IMR-90 (cell line): ENCODE data around the gene SDK1. TPM values are rescaled to one million over a fixed set of nuclear protein-coding genes. Genes with fewer than 3 reads are reported as not detected.

Experiments
- ATAC-seq: fragments of 200-7000 bp; cut with Tn5 transposase; 2 replicates; pipeline ENCODE4 v1.9.1; 2020; ENCODE audit warnings: low read depth, mild to moderate bottlenecking, moderate library complexity
- BruUV-seq: library from RNA; stranded (reverse); fragments of 400-500 nt; replicated peaks from 2 replicates; lab custom pipeline; 2021; lab: Mats Ljungman, UMichigan
- CTCF ChIA-PET: fragments of 300-600 bp; formaldehyde crosslinking; extraction: SDS; loops from one replicate; lab custom pipeline; 2021; ENCODE audit warnings: antibody characterized with exemption; lab: Yijun Ruan, JAX
- POLR2A ChIA-PET: fragments of 300-600 bp; sonication (Branson Sonifier 250); formaldehyde crosslinking; loops from one replicate; lab custom pipeline; 2022; ENCODE audit warnings: antibody characterized with exemption; ENCODE audit not compliant: unreplicated experiment; lab: Charles Lee
- DNase-seq: peaks from one replicate; pipeline ENCODE4 v3.0.0; 2013
- H2AFZ ChIP-seq: replicated peaks from 2 replicates; pipeline ENCODE3; 2013; ENCODE audit warnings: low read length, mild to moderate bottlenecking; ENCODE audit not compliant: poor library complexity
- H2AK5ac ChIP-seq: 2 replicates; pipeline ENCODE4 v1.6.1; 2013; ENCODE audit warnings: low read depth, low read length, inconsistent platforms
- H2AK9ac ChIP-seq: replicated peaks from 2 replicates; pipeline ENCODE3; 2013; ENCODE audit warnings: mild to moderate bottlenecking, low read depth, low read length, moderate library complexity; ENCODE audit not compliant: poor library complexity
- H2BK120ac ChIP-seq: 2 replicates; pipeline ENCODE4 v1.6.1; 2013; ENCODE audit warnings: low read depth, low read length, inconsistent platforms
- H2BK15ac ChIP-seq: 3 replicates; pipeline ENCODE4 v1.6.1; 2013; ENCODE audit warnings: low read depth, low read length, inconsistent platforms
- H2BK20ac ChIP-seq: 2 replicates; pipeline ENCODE4 v1.6.1; 2013; ENCODE audit warnings: low read depth, mild to moderate bottlenecking, inconsistent platforms, low read length, moderate library complexity
- H2BK5ac ChIP-seq: 2 replicates; pipeline ENCODE4 v1.6.1; 2013; ENCODE audit warnings: mild to moderate bottlenecking, low read depth, low read length, inconsistent platforms; ENCODE audit not compliant: poor library complexity, severe bottlenecking
- H3K14ac ChIP-seq: replicated peaks from 2 replicates; pipeline ENCODE4 v1.6.1; 2013; ENCODE audit warnings: low read depth, low read length, inconsistent platforms
- H3K18ac ChIP-seq: 2 replicates; pipeline ENCODE4 v1.6.1; 2013; ENCODE audit warnings: low read depth, low read length, control low read depth
- H3K23ac ChIP-seq: 2 replicates; pipeline ENCODE4 v1.6.1; 2013; ENCODE audit warnings: low read depth, low read length, inconsistent platforms
- H3K27ac ChIP-seq: 2 replicates; pipeline ENCODE4 v1.5.1; 2013; ENCODE audit warnings: mild to moderate bottlenecking, control low read depth, low read length; ENCODE audit not compliant: insufficient read depth
- H3K27me3 ChIP-seq: 2 replicates; pipeline ENCODE4 v1.6.1; 2013; ENCODE audit warnings: low read length; ENCODE audit not compliant: control insufficient read depth, insufficient read depth
- H3K36me3 ChIP-seq: 2 replicates; pipeline ENCODE4 v1.6.1; 2013; ENCODE audit warnings: low read length, mixed read lengths; ENCODE audit not compliant: control insufficient read depth, insufficient read depth
- H3K4ac ChIP-seq: 2 replicates; pipeline ENCODE4 v1.6.1; 2013; ENCODE audit warnings: low read depth, low read length, inconsistent platforms
- H3K4me1 ChIP-seq: 2 replicates; pipeline ENCODE4 v1.6.1; 2013; ENCODE audit warnings: low read length, mixed read lengths; ENCODE audit not compliant: control insufficient read depth, insufficient read depth
- H3K4me2 ChIP-seq: 2 replicates; pipeline ENCODE4 v1.6.1; 2013; ENCODE audit warnings: low read depth, mild to moderate bottlenecking, control low read depth, low read length, moderate library complexity
- H3K4me3 ChIP-seq: 2 replicates; pipeline ENCODE4 v1.5.1; 2013; ENCODE audit warnings: low read depth, mild to moderate bottlenecking, control low read depth, low read length, moderate library complexity; ENCODE audit not compliant: insufficient read depth
- H3K56ac ChIP-seq: 2 replicates; pipeline ENCODE4 v1.6.1; 2013; ENCODE audit warnings: low read length, inconsistent platforms; ENCODE audit not compliant: insufficient read depth; ENCODE audit errors: extremely low read depth
- H3K79me1 ChIP-seq, 2 experiments: 2 replicates each; pipeline ENCODE4 v1.6.1; 2013; ENCODE audit warnings: low read length in 2 of 2, inconsistent platforms in 1 of 2, low read depth in 1 of 2
- H3K9ac ChIP-seq: 2 replicates; pipeline ENCODE4 v1.6.1; 2013; ENCODE audit warnings: low read depth, low read length, control low read depth
- H3K9me1 ChIP-seq: 2 replicates; pipeline ENCODE4 v1.6.1; 2013; ENCODE audit warnings: low read length, inconsistent platforms; ENCODE audit not compliant: insufficient read depth
- H3K9me3 ChIP-seq: 2 replicates; pipeline ENCODE4 v1.6.1; 2013; ENCODE audit warnings: low read length; ENCODE audit not compliant: control insufficient read depth, insufficient read depth
- H4K20me1 ChIP-seq: 2 replicates; pipeline ENCODE4 v1.6.1; 2013; ENCODE audit warnings: low read length, inconsistent platforms; ENCODE audit not compliant: insufficient read depth
- H4K5ac ChIP-seq: 2 replicates; pipeline ENCODE4 v1.6.1; 2013; ENCODE audit warnings: mild to moderate bottlenecking, low read depth, low read length, control low read depth
- H4K8ac ChIP-seq, 2 experiments: 2 replicates each; pipeline ENCODE4 v1.6.1; 2013; ENCODE audit warnings: low read depth in 2 of 2, low read length in 2 of 2, control low read depth in 1 of 2, inconsistent platforms in 1 of 2
- H4K91ac ChIP-seq: 2 replicates; pipeline ENCODE4 v1.6.1; 2013; ENCODE audit warnings: low read depth, low read length, inconsistent platforms; ENCODE audit not compliant: insufficient read depth
- CHD1 ChIP-seq: IDR thresholded peaks from 2 replicates; pipeline ENCODE4 v1.6.1; 2012; ENCODE audit warnings: low read depth, low read length, improper control_type of control experiment
- MAZ ChIP-seq: IDR thresholded peaks from 2 replicates; pipeline ENCODE4 v1.6.1; 2012; ENCODE audit warnings: low read depth, mild to moderate bottlenecking, low read length, improper control_type of control experiment, moderate library complexity, borderline replicate concordance
- RAD21 ChIP-seq: IDR thresholded peaks from 2 replicates; pipeline ENCODE4 v1.6.1; 2012; ENCODE audit warnings: low read length, improper control_type of control experiment
- RFX5 ChIP-seq: IDR thresholded peaks from 2 replicates; pipeline ENCODE4 v1.8.0; 2012; ENCODE audit warnings: low read depth, mild to moderate bottlenecking, low read length, moderate library complexity
- WGBS, 2 experiments: methylation state at CpG; one replicate each; pipeline versions ENCODE4 v1.1.5 to v1.1.7; 2013; ENCODE audit warnings: missing lambda C conversion rate in 2 of 2; ENCODE audit not compliant: insufficient read length in 1 of 2; ENCODE audit errors: extremely low coverage in 2 of 2; 5-methylcytosine and 5-hydroxymethylcytosine counted together
- dilution Hi-C: fragments of 300-500 bp; cut with HindIII; formaldehyde crosslinking; loops from one replicate; pipeline ENCODE4 v1.14.3; 2018; ENCODE audit warnings: low sequenced_read_pairs; ENCODE audit not compliant: unreplicated experiment
- in situ Hi-C: fragments of 300-500 bp; cut with MboI; formaldehyde crosslinking; loops from 3 replicates; pipeline ENCODE4 v1.14.3; 2019; ENCODE audit warnings: low sequenced_read_pairs, inconsistent platforms, mixed read lengths
- intact Hi-C: fragments of 100-400 bp; cut with micrococcal nuclease; formaldehyde crosslinking; loops from 2 replicates; pipeline ENCODE4 v1.10.0; 2022
- polyA plus RNA-seq, 3 experiments: library from polyadenylated mRNA; depleted of rRNA; stranded (reverse); fragments of >200 nt; gene quantifications; 2 replicates each; pipeline ENCODE4 v1.2.3, GENCODE V29; 2012; ENCODE audit warnings: low replicate concordance in 1 of 3
- total RNA-seq: library from RNA; depleted of rRNA; stranded (reverse); fragments of >200 nt; gene quantifications from 2 replicates; pipeline ENCODE4 v1.2.3, GENCODE V29; 2012

The SDK1 gene
- total and polyA plus RNA-seq, 2 of the 4 experiments (the other 2 are of a cell fraction): 1.5 to 1.6 TPM

DNA sequence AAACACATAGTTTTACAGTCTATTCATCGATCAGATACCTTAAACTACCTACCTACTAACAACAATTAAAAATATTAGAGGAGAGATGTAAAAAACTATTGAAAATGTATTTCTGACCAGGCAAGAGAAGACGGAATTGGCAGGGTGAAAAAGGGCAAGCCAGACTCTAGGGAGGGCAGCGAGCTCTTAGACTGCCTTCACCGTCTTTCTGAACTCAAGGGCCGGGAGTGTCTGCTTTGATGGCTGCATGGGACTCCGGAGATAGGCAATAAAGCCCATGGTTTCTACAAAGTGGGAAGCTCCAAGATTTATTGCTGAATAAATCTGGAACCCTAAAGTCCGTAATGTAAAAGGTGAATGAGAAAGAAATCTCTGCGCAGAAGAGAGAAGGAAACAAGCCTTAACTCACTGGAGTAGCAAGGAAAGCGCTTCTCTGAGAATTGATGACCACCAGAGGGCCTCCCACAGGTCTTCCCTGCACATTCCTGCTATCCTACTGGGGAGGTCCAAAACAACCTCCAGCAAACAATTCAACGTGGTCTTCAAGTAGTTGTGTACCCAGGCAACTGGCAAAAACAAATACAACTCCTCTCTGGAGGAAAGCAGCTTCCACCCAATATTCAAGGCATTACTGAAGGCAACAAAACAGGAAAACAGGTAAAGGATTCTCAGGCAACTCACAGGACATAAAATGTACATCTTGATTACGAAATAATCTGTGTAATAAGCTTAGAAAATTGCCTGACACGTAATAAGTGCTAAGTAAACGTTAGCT is 181.3 kb downstream of the SDK1 start (continued):
- peak; percentile 39 for TF ChIP-seq RAD21

DNA sequence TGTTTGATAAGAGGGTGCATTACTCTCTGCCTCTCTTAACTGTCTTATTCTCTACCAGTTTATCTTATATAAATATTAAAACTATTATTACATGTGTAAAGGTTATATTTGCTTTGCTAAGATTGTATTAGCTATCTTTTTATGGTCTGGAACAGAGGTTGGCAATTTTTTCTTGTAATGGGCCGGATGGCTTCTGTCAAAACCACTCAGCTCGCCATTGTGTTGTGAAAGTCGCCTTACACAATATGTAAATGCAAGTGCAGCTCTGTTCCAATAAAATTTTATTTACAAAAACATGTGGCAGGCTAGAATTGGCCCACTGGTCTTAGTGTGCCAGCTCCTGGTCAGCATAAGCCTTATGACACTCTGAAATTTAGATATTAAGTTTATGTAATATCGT is 185.8 kb downstream of the SDK1 start:
- Histone ChIP-seq H3K36me3 (no peaks in the 10 kb centered on the region), H2BK15ac (no peak overlapping the region), H2AFZ (no peak overlapping the region), H2AK5ac (no peak overlapping the region), H3K79me1 (no peaks in the 10 kb centered on the region), H3K4ac (no peak overlapping the region), H3K23ac (no peak overlapping the region), H3K9me3 (no peaks in the 10 kb centered on the region), H3K9me1 (no peaks in the 10 kb centered on the region), H3K56ac (no peak overlapping the region), H3K27ac (no peak overlapping the region), H3K4me2 (no peak overlapping the region), H2BK5ac (no peak overlapping the region), H3K18ac (no peak overlapping the region), H4K91ac (no peak overlapping the region), H4K5ac (no peak overlapping the region), H3K9ac (no peak overlapping the region), H3K4me3 (no peak overlapping the region), H4K8ac (no peak overlapping the region), H4K20me1 (no peaks in the 10 kb centered on the region), H3K27me3 (no peaks in the 10 kb centered on the region), H3K4me1 (no peaks in the 10 kb centered on the region), H2BK120ac (no peak overlapping the region), H3K14ac (no peak overlapping the region), H2AK9ac (no peak overlapping the region), H2BK20ac (no peak overlapping the region)
- CTCF ChIA-PET: interaction anchor here (0.8 kb wide), 1 partner anchor 30 kb away, joined by 3 read pairs; no protein-coding TSS in a partner anchor
- in situ Hi-C loops (no loop called here), intact Hi-C loops (loop anchor here (10.0 kb wide), 1 partner anchor 1148 kb away; no protein-coding TSS in a partner anchor), dilution Hi-C loops (no loop called here)
- no peak for DNase-seq
- whole genome bisulfite sequencing, 2 experiments: no CpG with 5 or more reads among the region's 4 CpGs
- no peak for TF ChIP-seq RFX5
- no peak for TF ChIP-seq CHD1
- TF ChIP-seq MAZ: no peak
- POLR2A ChIA-PET: no interaction called here
- no TSS peak for BruUV-seq
- no peak for ATAC-seq
